ENCODE results near the gene LPP. TPM values are rescaled to one million over a fixed set of nuclear protein-coding genes. Genes with fewer than 3 reads are reported as not detected.

Gene LPP
- total RNA-seq, 1 donor from 2014 or later: 93.9 TPM

GRCh38 chr3:188257384-188258026, 103.5 kb downstream of the LPP start:
- DNase-seq (ENCODE audit: low read depth): no peak
- no peak for TF ChIP-seq CTCF (conservative IDR thresholded peaks at IDR 0.05; ENCODE audit: low read depth, low read length)
- no peak overlapping the region for H3K4me3 ChIP-seq (ENCODE audit: low read depth, low read length)

- no peak overlapping the region for H3K4me3 ChIP-seq (ENCODE audit: low read depth, low read length)
- no peak for TF ChIP-seq CTCF (conservative IDR thresholded peaks at IDR 0.05; ENCODE audit: low read depth, low read length)
- DNase-seq (ENCODE audit: low read depth): no peak
These were observed 105.2 kb downstream of the LPP start for GRCh38 chr3:188259191-188259590.

GRCh38 chr3:188259596-188259995, 105.6 kb downstream of the LPP start:
- no peak for DNase-seq (ENCODE audit: low read depth)
- no peak for TF ChIP-seq CTCF (conservative IDR thresholded peaks at IDR 0.05; ENCODE audit: low read depth, low read length)
- H3K4me3 ChIP-seq (ENCODE audit: low read depth, low read length): no peak overlapping the region

- DNase-seq (ENCODE audit: low read depth): no peak
- no peak for TF ChIP-seq CTCF (conservative IDR thresholded peaks at IDR 0.05; ENCODE audit: low read depth, low read length)
- H3K4me3 ChIP-seq (ENCODE audit: low read depth, low read length): no peak overlapping the region
These were observed 107.1 kb downstream of the LPP start for GRCh38 chr3:188261011-188261410.

- no peak for TF ChIP-seq CTCF (conservative IDR thresholded peaks at IDR 0.05; ENCODE audit: low read depth, low read length)
- H3K4me3 ChIP-seq (ENCODE audit: low read depth, low read length): no peak overlapping the region
- DNase-seq (ENCODE audit: low read depth): no peak
These were observed 108.5 kb downstream of the LPP start for GRCh38 chr3:188262488-188262887.

GRCh38 chr3:188262913-188263683, 109.1 kb downstream of the LPP start:
- no peak for DNase-seq (ENCODE audit: low read depth)
- no peak overlapping the region for H3K4me3 ChIP-seq (ENCODE audit: low read depth, low read length)
- no peak for TF ChIP-seq CTCF (conservative IDR thresholded peaks at IDR 0.05; ENCODE audit: low read depth, low read length)
